B cell (primary cell): ENCODE data around the gene ELFN1. TPM values are rescaled to one million over a fixed set of nuclear protein-coding genes. Genes with fewer than 3 reads are reported as not detected.

Source experiments
- ATAC-seq: fragments of 200-7000 bp; cut with Tn5 transposase; one replicate; pipeline ENCODE4 v1.10.0; 2021; ENCODE audit warnings: low read depth, mild to moderate bottlenecking, moderate number of reproducible peaks, moderate library complexity
- CTCF ChIA-PET: fragments of 350-600 bp; sonication (Branson Sonifier 250); formaldehyde crosslinking; loops from one replicate; lab custom pipeline; 2021; ENCODE audit warnings: antibody characterized with exemption, inconsistent platforms; lab: Charles Lee
- POLR2A ChIA-PET: fragments of 350-600 bp; sonication (Branson Sonifier 250); formaldehyde crosslinking; loops from one replicate; lab custom pipeline; 2021; ENCODE audit warnings: antibody characterized with exemption; lab: Charles Lee
- DNase-seq: peaks from one replicate; pipeline ENCODE4 v3.0.0; 2013
- H2AFZ ChIP-seq: 2 replicates; pipeline ENCODE4 v1.6.1; 2012; ENCODE audit warnings: mild to moderate bottlenecking, low read depth, low read length; ENCODE audit not compliant: insufficient read depth, poor library complexity, severe bottlenecking
- H3K27ac ChIP-seq, 2 donors: 1 replicate in 1 of 2; 2 replicates in 1 of 2; pipeline ENCODE4 v1.5.1; 2012 to 2013; ENCODE audit warnings: low read length in 2 of 2, mild to moderate bottlenecking in 2 of 2, moderate library complexity in 1 of 2
- H3K27me3 ChIP-seq, 4 experiments: fragments of 200-600 bp in 1 of 4; sonication (generic) in 1 of 4; replicated peaks in 1 of 4; 1 replicate in 2 of 4; 2 replicates in 2 of 4; pipeline versions ENCODE4 v1.6.1 to v1.7.0; 2013 to 2016; ENCODE audit warnings: low read length in 3 of 4, mild to moderate bottlenecking in 2 of 4, mixed read lengths in 1 of 4, moderate library complexity in 1 of 4; ENCODE audit not compliant: insufficient read depth in 4 of 4, control insufficient read depth in 3 of 4; ENCODE audit errors: control extremely low read depth in 1 of 4
- H3K36me3 ChIP-seq, 2 experiments: replicated peaks in 1 of 2; 1 replicate in 1 of 2; 2 replicates in 1 of 2; pipeline versions ENCODE4 v1.6.1 to v1.7.1; 2013; ENCODE audit warnings: low read length in 1 of 2; ENCODE audit not compliant: insufficient read depth in 2 of 2, control insufficient read depth in 1 of 2; ENCODE audit errors: control extremely low read depth in 1 of 2, extremely low read depth in 1 of 2
- H3K4me1 ChIP-seq, 2 donors: fragments of 200-600 bp in 1 of 2; sonication (generic) in 1 of 2; 1 replicate in 1 of 2; 2 replicates in 1 of 2; pipeline versions ENCODE4 v1.5.1 to v1.6.1; 2013 to 2017; ENCODE audit warnings: low read length in 2 of 2; ENCODE audit not compliant: control insufficient read depth in 2 of 2, insufficient read depth in 2 of 2
- H3K4me2 ChIP-seq: replicated peaks from 2 replicates; pipeline ENCODE3; 2012; ENCODE audit warnings: mild to moderate bottlenecking, low read depth, low read length; ENCODE audit not compliant: poor library complexity, severe bottlenecking
- H3K4me3 ChIP-seq, 5 experiments: fragments of 200-600 bp in 1 of 5; sonication (generic) in 1 of 5; 1 replicate in 3 of 5; 2 replicates in 2 of 5; pipeline versions ENCODE4 v1.5.1 to v1.7.0; 2011 to 2016; ENCODE audit warnings: low read length in 4 of 5, mild to moderate bottlenecking in 4 of 5, low read depth in 2 of 5, control low read depth in 1 of 5, moderate library complexity in 1 of 5; ENCODE audit not compliant: insufficient read depth in 1 of 5; ENCODE audit errors: control extremely low read depth in 1 of 5, extremely low read depth in 1 of 5
- H3K79me2 ChIP-seq: fragments of 200-600 bp; sonication (generic); one replicate; pipeline ENCODE4 v1.6.0; 2016; ENCODE audit warnings: low read length; ENCODE audit not compliant: control insufficient read depth, insufficient read depth
- H3K9ac ChIP-seq: fragments of 200-600 bp; sonication (generic); 2 replicates; pipeline ENCODE4 v1.6.1; 2017; ENCODE audit warnings: mild to moderate bottlenecking, low read length, moderate library complexity
- H3K9me3 ChIP-seq, 3 donors: one replicate each; pipeline versions ENCODE4 v1.6.1 to v1.7.1; 2013; ENCODE audit warnings: low read length in 2 of 3; ENCODE audit not compliant: control insufficient read depth in 2 of 3, insufficient read depth in 1 of 3; ENCODE audit errors: control extremely low read depth in 1 of 3
- H4K20me1 ChIP-seq: 2 replicates; pipeline ENCODE4 v1.6.0; 2012; ENCODE audit warnings: mild to moderate bottlenecking, low read length; ENCODE audit not compliant: insufficient read depth, control insufficient read depth, poor library complexity, severe bottlenecking
- H3K27ac Mint-ChIP-seq: one replicate; pipeline ENCODE4 v1.8.0; 2021; ENCODE audit warnings: mixed read lengths
- H3K27me3 Mint-ChIP-seq: one replicate; pipeline ENCODE4 v1.8.0; 2021; ENCODE audit warnings: mixed read lengths
- H3K4me1 Mint-ChIP-seq: one replicate; pipeline ENCODE4 v1.8.0; 2021; ENCODE audit warnings: mixed read lengths
- H3K4me3 Mint-ChIP-seq: one replicate; pipeline ENCODE4 v1.8.0; 2021; ENCODE audit warnings: mixed read lengths
- H3K9me3 Mint-ChIP-seq: one replicate; pipeline ENCODE4 v1.8.0; 2022; ENCODE audit warnings: mixed read lengths; ENCODE audit not compliant: insufficient read depth
- CTCF ChIP-seq: fragments of 200-600 bp; IDR thresholded peaks from one replicate; pipeline ENCODE4 v1.8.0; 2022; ENCODE audit warnings: antibody characterized with exemption, mild to moderate bottlenecking
- EZH2 ChIP-seq: IDR thresholded peaks from 2 replicates; pipeline ENCODE4 v1.6.1; 2012; ENCODE audit warnings: borderline replicate concordance, low read depth, mild to moderate bottlenecking, moderate library complexity, low read length; ENCODE audit not compliant: insufficient read depth, poor library complexity, severe bottlenecking
- WGBS: methylation state at CpG from one replicate; pipeline ENCODE4 v1.1.5; 2013; ENCODE audit warnings: missing lambda C conversion rate; ENCODE audit not compliant: insufficient coverage; 5-methylcytosine and 5-hydroxymethylcytosine counted together
- intact Hi-C: fragments of 100-400 bp; cut with micrococcal nuclease; formaldehyde crosslinking; loops from one replicate; pipeline ENCODE4 v1.10.0; 2022
- polyA plus RNA-seq: library from polyadenylated mRNA; depleted of rRNA; stranded (reverse); fragments of >200 nt; gene quantifications from 2 replicates; pipeline ENCODE4 v1.2.3, GENCODE V29; 2012
- total RNA-seq, 2 donors: library from RNA; stranded (reverse); fragments of 120-200 nt in 1 of 2; gene quantifications; 1 replicate in 1 of 2; 2 replicates in 1 of 2; pipeline versions ENCODE4 v1.2.3 to v1.2.4, GENCODE V29; 2013 to 2022

The ELFN1 gene
- total and polyA plus RNA-seq, 2 donors (not counting 1 experiment from before 2014, with no cell fraction given), result 0.12 TPM; not detected in 1

DNA sequence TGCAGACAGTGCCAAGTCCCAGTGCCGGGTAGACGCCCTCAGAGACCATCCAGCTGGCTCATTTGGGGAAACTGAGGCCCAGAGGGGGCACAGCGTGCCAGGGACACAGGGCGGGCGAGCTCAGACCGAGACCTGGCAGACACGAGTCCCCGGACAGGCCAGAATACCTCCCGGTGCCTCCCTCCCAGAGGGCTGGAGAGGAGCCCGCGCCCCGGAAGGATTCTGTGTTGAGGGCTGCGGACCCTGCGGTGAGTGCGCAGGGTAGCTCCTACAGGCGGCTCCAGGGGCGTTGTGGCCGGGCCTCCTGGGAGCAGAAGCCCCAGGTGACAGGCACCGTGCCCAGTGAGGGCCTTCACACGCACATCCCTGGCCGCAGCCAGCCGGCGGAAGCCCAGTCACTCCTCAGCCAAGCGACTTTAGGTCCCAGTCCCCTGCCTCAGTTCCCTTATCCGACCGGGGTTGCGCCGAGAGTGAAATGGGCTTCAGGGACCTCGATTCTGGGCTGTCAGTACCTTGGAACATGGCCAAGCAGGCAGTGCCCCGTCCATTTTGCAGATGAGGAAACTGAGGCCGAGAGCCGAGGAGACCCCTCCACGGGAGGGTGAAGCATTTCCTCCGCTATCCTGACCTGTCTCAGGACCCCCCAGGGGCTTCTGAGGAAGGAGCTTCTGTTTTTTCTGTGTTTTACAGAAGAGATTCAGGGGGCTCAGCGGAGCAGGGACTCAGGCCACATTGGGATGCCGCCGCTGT lies 73.6 kb downstream of the ELFN1 start:
- Mint-ChIP-seq H3K9me3 (no peaks in the 10 kb centered on the region), H3K27me3 (peaks cover 15% of the 10 kb centered on the region), H3K4me1 (peaks cover 16% of the 10 kb centered on the region), H3K4me3 (no peak overlapping the region), H3K27ac (no peak overlapping the region)
- H3K4me1 ChIP-seq, result peaks cover 13 to 16% of the 10 kb centered on the region in 2 donors
- no peak overlapping the region for H3K27ac ChIP-seq
- H3K4me3 ChIP-seq, result no peak overlapping the region
- WGBS, result 94% methylated on average over 35 of the region's 37 CpGs
- peaks cover 0 to 7% (median 0%) of the 10 kb centered on the region in 4 experiments for H3K27me3 ChIP-seq
- TF ChIP-seq CTCF (no peak), EZH2 (no peak)
- ChIA-PET POLR2A (no interaction called here), CTCF (no interaction called here)
- no peak for ATAC-seq
- H2AFZ ChIP-seq, result no peak overlapping the region
- no peak for DNase-seq
- H4K20me1 ChIP-seq, result no peaks in the 10 kb centered on the region
- H3K4me2 ChIP-seq, result no peak overlapping the region
- no peaks in the 10 kb centered on the region for H3K79me2 ChIP-seq
- no peaks in the 10 kb centered on the region for H3K36me3 ChIP-seq
- H3K9ac ChIP-seq, result no peak overlapping the region
- intact Hi-C loops, result no loop called here
- H3K9me3 ChIP-seq, result no peaks in the 10 kb centered on the region

- Histone ChIP-seq H3K9me3 (no peaks in the 10 kb centered on the region), H4K20me1 (no peaks in the 10 kb centered on the region), H3K27me3 (peaks cover 0 to 7% (median 0%) of the 10 kb centered on the region in 4 experiments), H3K36me3 (no peaks in the 10 kb centered on the region), H3K27ac (no peak overlapping the region), H2AFZ (no peak overlapping the region), H3K79me2 (no peaks in the 10 kb centered on the region), H3K4me3 (no peak overlapping the region), H3K4me2 (no peak overlapping the region), H3K9ac (no peak overlapping the region), H3K4me1 (peaks cover 13 to 16% of the 10 kb centered on the region in 2 donors)
- H3K4me3 Mint-ChIP-seq, result no peak overlapping the region
- intact Hi-C loops, result no loop called here
- H3K27me3 Mint-ChIP-seq, result peaks cover 8% of the 10 kb centered on the region
- 98% methylated on average over 53 of the region's 56 CpGs for WGBS
- ChIA-PET POLR2A (no interaction called here), CTCF (no interaction called here)
- TF ChIP-seq CTCF, result no peak
- no peak for TF ChIP-seq EZH2
- DNase-seq, result no peak
- no peak for ATAC-seq
- H3K4me1 Mint-ChIP-seq, result peaks cover 10% of the 10 kb centered on the region
- H3K27ac Mint-ChIP-seq, result no peak overlapping the region
- H3K9me3 Mint-ChIP-seq, result no peaks in the 10 kb centered on the region
Measured at GRCh38 chr7:1744296-1745017, 74.4 kb downstream of the ELFN1 start.
